ENCODE results near the gene DOCK1. TPM values are rescaled to one million over a fixed set of nuclear protein-coding genes. Genes with fewer than 3 reads are reported as not detected.

The DOCK1 gene
- total RNA-seq, 2 donors from 2014 or later, result 52.9 to 76.7 TPM

DNA sequence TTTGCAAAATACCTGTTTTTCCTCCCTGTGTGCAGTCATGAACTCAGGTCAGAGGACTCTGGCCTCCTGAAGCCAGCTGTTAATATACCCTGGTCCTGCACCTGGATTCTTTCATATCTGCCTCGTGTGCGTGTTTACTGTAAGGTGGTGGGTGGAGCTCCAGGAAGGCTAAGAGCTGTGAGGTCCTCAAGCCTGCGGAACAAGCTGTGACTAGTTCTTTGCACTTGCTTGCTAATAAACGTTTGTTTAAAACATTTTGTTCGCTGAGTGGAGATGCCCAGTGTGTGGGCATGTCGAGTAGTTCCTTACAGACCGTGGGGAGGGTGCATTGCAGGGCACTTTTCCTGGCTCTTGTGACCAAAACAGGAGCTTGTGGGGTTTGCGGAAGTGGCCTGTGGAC is 139.0 kb downstream of the DOCK1 start:
- H3K4me1 ChIP-seq (ENCODE audit: control insufficient read depth in 1 of 2, low read depth in 2 of 2), result peaks cover 0 to 5% of the 10 kb centered on the region in 2 donors
- H3K27me3 ChIP-seq (replicated peaks; ENCODE audit: insufficient read depth), result no peaks in the 10 kb centered on the region
- TF ChIP-seq, protein P1, sequence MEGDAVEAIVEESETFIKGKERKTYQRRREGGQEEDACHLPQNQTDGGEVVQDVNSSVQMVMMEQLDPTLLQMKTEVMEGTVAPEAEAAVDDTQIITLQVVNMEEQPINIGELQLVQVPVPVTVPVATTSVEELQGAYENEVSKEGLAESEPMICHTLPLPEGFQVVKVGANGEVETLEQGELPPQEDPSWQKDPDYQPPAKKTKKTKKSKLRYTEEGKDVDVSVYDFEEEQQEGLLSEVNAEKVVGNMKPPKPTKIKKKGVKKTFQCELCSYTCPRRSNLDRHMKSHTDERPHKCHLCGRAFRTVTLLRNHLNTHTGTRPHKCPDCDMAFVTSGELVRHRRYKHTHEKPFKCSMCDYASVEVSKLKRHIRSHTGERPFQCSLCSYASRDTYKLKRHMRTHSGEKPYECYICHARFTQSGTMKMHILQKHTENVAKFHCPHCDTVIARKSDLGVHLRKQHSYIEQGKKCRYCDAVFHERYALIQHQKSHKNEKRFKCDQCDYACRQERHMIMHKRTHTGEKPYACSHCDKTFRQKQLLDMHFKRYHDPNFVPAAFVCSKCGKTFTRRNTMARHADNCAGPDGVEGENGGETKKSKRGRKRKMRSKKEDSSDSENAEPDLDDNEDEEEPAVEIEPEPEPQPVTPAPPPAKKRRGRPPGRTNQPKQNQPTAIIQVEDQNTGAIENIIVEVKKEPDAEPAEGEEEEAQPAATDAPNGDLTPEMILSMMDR (IDR thresholded peaks at IDR 0.05), result no peak
- no peak overlapping the region for H3K4me3 ChIP-seq
- no peak overlapping the region for H3K27ac ChIP-seq
- ATAC-seq (ENCODE audit: insufficient number of reproducible peaks, low FRiP score, low read depth) (no peak), DNase-seq (ENCODE audit: low spot score) (no peak)
- peaks cover 23% of the 10 kb centered on the region for H3K36me3 ChIP-seq
- H3K9me3 ChIP-seq, result no peaks in the 10 kb centered on the region

DNA sequence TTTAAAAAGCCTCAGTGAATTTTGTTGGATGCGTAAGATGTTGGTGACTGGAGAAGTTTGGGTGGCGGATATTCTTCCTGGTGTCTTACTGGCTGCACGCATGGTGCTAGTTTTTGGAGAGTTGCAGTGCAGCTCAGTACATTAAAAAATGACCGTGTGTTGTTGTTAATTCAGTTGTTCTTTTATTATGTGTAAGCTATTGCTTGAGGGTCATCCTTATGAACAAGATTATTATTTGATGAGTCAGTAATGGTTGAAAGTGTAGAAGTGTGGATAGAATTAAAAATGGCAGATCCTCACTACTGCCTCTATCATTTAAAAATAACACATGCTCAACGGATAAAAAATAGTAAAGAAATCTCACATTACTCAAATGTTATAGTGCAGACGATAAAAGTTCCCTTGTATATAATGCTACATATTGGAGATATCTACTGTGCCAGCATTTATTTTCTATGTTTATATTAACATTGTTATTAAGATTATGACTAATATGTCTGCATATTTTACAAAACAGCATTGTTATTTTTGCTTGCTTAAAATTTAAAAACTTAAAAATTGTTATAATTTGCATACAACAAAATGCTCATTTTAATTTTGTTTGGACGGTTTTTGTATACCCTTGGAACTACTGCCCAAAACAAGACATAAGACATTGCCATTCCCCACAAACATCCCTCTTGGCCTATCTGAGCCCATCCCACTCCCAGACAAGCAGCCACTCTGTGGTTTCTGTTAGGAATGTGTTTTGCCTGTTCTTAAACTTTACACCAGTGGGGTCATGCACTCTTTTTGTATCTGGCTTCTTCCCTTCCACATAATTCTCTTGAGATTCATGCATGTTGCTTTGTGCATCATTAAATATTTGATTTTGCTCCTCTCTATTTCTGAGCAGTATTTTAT is 142.0 kb downstream of the DOCK1 start:
- ATAC-seq (ENCODE audit: insufficient number of reproducible peaks, low FRiP score, low read depth) (no peak), DNase-seq (ENCODE audit: low spot score) (no peak)
- Histone ChIP-seq H3K9me3 (no peaks in the 10 kb centered on the region), H3K4me1 (ENCODE audit: control insufficient read depth in 1 of 2, low read depth in 2 of 2) (peaks cover 0 to 5% of the 10 kb centered on the region in 2 donors), H3K27me3 (replicated peaks; ENCODE audit: insufficient read depth) (no peaks in the 10 kb centered on the region), H3K4me3 (no peak overlapping the region), H3K27ac (no peak overlapping the region), H3K36me3 (peaks cover 16% of the 10 kb centered on the region)
- TF ChIP-seq, protein P1 (IDR thresholded peaks at IDR 0.05), result no peak

DNA sequence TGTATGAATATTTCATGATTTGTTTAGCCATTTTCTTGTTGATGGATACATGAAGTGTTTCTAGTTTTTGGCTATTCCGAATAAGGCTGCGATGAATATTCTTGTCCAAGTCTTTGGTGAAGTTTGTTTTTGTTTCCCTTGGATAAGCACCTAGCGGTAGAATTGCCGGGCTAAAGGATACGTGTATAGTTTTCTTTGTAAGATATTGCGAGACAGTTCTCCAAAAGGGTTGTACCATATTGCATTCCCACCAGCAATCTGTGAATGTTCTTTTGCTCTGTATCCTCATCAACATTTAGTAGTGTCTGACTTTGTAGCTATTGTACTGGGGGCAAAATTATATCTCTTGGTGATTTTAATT is 142.6 kb downstream of the DOCK1 start:
- peaks cover 13% of the 10 kb centered on the region for H3K36me3 ChIP-seq
- ATAC-seq (ENCODE audit: insufficient number of reproducible peaks, low FRiP score, low read depth) (no peak), DNase-seq (ENCODE audit: low spot score) (no peak)
- H3K4me1 ChIP-seq (ENCODE audit: control insufficient read depth in 1 of 2, low read depth in 2 of 2), result peaks cover 0 to 5% of the 10 kb centered on the region in 2 donors
- TF ChIP-seq, protein P1 (IDR thresholded peaks at IDR 0.05), result no peak
- H3K4me3 ChIP-seq, result no peak overlapping the region
- H3K9me3 ChIP-seq, result no peaks in the 10 kb centered on the region
- no peak overlapping the region for H3K27ac ChIP-seq
- no peaks in the 10 kb centered on the region for H3K27me3 ChIP-seq (replicated peaks; ENCODE audit: insufficient read depth)

DNA sequence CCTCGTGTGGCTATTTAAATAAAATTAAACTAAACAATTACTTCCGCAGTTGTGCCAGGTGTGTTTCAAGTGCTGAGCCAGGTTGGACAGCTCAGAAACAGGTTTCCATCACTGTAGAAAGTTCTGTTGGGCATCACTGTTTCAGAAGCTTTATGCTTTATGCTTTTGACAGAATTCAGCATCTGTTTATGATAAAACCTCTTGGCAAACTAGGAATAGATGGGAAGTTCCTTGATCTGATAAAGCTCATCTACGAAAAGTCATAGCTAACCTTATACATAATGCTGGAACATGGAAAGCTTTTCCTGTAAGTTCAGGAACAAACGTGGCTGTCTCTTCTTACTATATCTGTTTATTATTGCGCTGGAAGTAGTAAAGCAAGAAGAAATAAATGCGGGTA is 143.4 kb downstream of the DOCK1 start:
- Histone ChIP-seq H3K27ac (no peak overlapping the region), H3K9me3 (no peaks in the 10 kb centered on the region), H3K4me3 (no peak overlapping the region), H3K27me3 (replicated peaks; ENCODE audit: insufficient read depth) (no peaks in the 10 kb centered on the region), H3K36me3 (peaks cover 16% of the 10 kb centered on the region), H3K4me1 (ENCODE audit: control insufficient read depth in 1 of 2, low read depth in 2 of 2) (peaks cover 0 to 5% of the 10 kb centered on the region in 2 donors)
- DNase-seq (ENCODE audit: low spot score), result no peak
- no peak for ATAC-seq (ENCODE audit: insufficient number of reproducible peaks, low FRiP score, low read depth)
- TF ChIP-seq, protein P1 (IDR thresholded peaks at IDR 0.05), result no peak

DNA sequence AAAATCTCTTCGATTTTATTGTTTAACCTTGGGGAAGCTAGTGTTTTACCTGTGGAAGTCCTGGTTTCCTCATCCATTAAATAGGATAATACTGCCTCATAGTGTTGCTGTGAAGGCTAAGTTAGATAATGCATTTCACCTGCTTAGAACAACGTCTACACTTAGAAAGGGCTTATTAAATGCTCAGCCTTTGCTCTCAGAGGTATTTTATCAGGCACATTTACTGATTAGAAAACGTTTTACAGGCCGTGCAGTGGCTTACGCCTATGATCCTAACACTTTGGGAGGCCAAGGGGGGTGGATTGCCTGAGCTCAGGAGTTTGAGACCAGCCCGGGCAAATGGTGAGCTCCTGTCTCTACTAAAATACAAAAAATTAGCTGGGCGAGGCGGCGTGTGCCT is 146.8 kb downstream of the DOCK1 start:
- Histone ChIP-seq H3K4me3 (no peak overlapping the region), H3K9me3 (no peaks in the 10 kb centered on the region), H3K4me1 (ENCODE audit: control insufficient read depth in 1 of 2, low read depth in 2 of 2) (peaks cover 0 to 5% of the 10 kb centered on the region in 2 donors), H3K27ac (no peak overlapping the region), H3K36me3 (peaks cover 11% of the 10 kb centered on the region), H3K27me3 (replicated peaks; ENCODE audit: insufficient read depth) (no peaks in the 10 kb centered on the region)
- DNase-seq (ENCODE audit: low spot score) (no peak), ATAC-seq (ENCODE audit: insufficient number of reproducible peaks, low FRiP score, low read depth) (no peak)
- TF ChIP-seq, protein P1 (IDR thresholded peaks at IDR 0.05), result no peak
